GM21825 (cell line): Measurements from ENCODE around the gene CACNA1B.

ENCODE experiments used
- ATAC-seq: cut with Tn5 transposase; IDR thresholded peaks from one replicate; pipeline ENCODE4 v1.9.1; 2021; ENCODE audit warnings: mild to moderate bottlenecking, moderate library complexity; ENCODE audit not compliant: unreplicated experiment

Gene CACNA1B

GRCh38 chr9:137959641-137960411, 82.2 kb downstream of the CACNA1B start:
- ATAC-seq = no peak

DNA sequence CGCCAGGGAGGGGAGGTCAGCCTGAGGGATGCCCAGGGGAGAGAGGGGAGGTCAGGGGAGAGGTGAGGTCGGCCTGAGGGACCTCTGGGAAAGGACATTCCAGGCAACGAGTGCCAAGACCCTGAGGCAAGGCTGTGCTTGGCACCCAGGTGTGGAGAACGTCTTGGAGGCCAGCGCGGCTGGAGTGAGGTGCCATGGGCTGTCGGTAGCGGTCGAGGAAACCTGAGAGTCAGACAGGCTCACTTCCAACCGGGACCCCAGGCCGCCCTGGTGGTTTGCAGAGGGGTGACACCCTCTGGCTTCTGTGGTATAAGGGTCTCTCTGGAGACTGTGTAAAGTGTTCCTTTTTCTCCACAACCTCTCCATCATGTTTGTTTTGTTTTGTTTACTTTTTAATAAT, 82.9 kb downstream of the CACNA1B start:
- no peak for ATAC-seq

GRCh38 chr9:137963525-137963924, 85.9 kb downstream of the CACNA1B start:
- ATAC-seq = no peak

GRCh38 chr9:137965177-137965795, 87.7 kb downstream of the CACNA1B start:
- no peak for ATAC-seq

DNA sequence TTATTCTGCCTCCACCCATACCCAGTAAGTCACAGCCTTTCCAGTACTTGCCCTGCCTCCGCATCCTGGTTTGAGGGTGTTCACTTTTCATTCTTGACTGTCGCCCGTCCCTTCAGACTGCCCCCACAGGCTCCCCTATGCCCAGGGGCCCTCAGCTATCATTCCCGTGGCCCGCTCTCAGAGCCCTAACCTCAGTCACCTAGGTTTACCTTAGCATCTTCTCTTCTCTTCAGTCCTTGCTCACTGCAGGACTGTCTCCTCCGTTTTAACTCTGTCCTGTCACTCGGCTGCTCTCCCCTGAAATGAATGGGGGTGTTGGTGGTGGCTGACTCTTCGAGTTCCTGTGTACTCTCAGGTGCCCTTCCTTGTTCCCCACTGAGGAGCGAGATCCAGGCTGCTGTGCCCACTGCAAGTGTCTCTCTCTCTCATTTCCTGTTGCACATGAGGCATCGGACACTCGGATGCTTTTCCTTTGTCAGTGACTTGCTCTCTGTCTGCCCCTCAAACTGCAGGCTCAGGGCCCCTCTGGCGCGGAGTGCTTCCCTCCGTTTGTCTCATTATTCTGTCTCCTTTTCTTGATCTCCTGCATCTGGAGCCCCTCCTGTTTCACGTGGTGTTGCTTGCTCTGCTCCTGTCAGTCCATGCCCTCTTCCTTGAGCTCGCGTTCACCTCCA, 89.8 kb downstream of the CACNA1B start:
- ATAC-seq = no peak

GRCh38 chr9:137968235-137968634, 90.7 kb downstream of the CACNA1B start:
- no peak for ATAC-seq

GRCh38 chr9:137969008-137969407, 91.4 kb downstream of the CACNA1B start:
- ATAC-seq = no peak

DNA sequence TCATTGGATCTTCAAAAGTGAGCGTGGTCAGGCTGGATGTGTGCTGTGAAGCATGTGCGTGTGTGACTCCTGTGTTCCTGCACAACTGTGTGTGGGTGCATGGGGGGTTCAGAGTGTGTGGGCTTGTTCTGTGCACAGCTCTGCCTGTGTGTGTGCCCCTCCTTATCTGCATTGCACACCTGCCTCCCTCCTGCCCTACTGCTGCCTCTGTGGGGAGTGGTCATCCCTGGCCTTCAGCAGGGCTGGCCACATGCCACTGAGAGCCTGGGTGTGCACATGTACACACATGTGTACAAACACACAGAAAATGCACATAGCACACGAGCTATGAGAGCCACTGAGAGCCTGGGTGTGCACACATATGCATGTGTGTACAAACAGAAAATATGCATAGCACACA, 92.1 kb downstream of the CACNA1B start:
- no peak for ATAC-seq

DNA sequence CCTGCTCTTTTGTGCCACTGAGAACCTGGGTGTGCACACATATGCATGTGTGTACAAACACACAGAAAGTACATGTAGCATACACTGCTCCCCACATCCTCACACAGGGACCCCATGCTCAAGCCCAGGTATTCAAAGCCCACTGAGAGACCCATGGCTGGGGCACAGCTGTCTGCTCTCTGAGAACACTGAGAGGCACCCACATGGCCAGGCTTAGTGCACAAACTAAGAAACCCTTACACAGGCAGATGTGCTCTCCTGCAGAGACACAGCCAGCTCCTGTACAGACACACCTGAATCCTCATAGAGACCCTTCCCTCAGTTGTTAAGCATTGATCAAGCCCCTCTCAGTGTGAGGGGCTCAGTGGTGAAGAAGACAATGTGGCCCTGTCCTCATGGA, 92.5 kb downstream of the CACNA1B start:
- ATAC-seq = no peak

DNA sequence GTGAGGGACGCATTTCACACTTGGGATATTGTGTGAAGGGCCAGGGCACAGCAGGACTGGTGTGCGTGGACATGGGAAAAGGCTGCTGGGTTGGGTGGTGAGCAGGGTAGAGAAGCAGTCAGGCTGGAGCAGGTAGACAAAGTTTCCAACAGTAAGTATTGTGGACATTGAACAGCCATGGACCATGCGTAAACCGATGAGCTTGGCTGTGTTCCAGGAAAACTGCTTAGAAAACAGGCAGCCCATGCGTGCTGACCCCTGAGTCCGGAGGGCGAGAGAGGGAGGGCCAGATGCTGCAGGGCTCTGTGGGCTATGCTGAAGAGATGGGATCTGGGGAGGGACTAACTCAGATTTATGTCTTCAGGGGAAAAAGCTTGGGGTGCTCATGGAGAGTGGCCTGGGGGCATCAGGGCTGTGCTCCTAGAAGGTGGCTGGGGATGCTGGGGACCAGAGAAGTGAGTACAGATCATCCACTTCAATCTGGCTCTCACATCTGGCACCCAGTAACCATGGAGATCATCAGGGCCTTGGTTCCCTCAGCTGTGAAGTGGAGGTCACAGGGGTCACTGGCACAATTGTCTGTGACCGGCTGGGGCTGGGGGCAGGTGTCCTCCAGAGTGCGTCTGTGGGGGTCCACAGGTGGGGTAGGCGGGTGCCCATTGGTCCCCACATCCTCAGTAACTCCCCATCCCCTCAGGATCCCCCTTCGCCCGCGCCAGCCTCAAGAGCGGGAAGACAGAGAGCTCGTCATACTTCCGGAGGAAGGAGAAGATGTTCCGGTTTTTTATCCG, 93.3 kb downstream of the CACNA1B start:
- ATAC-seq = no peak

DNA sequence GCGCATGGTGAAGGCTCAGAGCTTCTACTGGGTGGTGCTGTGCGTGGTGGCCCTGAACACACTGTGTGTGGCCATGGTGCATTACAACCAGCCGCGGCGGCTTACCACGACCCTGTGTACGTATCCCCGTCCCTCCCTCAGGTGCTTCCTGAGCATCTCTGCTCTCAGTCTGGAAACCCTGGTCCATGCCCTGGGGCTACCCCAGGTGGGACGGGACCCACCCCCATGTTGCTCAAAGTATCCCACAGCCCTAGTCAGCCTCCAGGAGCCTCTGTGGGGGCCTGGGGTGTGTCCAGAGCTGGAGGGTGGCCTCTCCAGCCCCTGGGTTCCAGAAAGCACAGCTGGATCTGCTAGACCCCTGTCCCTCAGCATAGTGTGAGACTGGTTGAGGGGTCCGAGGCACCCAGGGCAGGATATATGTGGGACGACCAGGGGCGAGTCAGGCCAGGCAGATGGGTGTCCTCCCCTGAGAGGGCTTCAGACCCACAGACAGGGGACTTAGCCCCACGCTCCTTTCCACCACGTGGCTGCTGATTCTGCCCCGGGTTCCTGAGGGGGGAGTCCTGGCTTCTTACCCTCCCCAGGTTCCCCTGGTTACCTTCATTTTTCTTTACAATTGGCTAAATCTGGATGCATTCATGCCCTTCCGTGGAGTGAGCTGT, 94.0 kb downstream of the CACNA1B start:
- ATAC-seq = no peak

GRCh38 chr9:137972355-137972987, 94.9 kb downstream of the CACNA1B start:
- ATAC-seq = no peak

GRCh38 chr9:137972988-137973470, 95.4 kb downstream of the CACNA1B start:
- ATAC-seq = no peak

- no peak for ATAC-seq
Observed at GRCh38 chr9:137973829-137974416, 96.3 kb downstream of the CACNA1B start.

GRCh38 chr9:137974746-137975526, 97.4 kb downstream of the CACNA1B start:
- ATAC-seq = no peak

GRCh38 chr9:137975527-137975913, 97.9 kb downstream of the CACNA1B start:
- ATAC-seq = no peak

GRCh38 chr9:137975936-137976565, 98.5 kb downstream of the CACNA1B start:
- no peak for ATAC-seq

GRCh38 chr9:137977571-137978261, 100.1 kb downstream of the CACNA1B start:
- ATAC-seq = no peak
